HCT116 (cell line): ENCODE measurements around the gene SLC41A3. TPM values are rescaled to one million over a fixed set of nuclear protein-coding genes. Genes with fewer than 3 reads are reported as not detected.

Experiments used
- ATAC-seq: fragments of 200-7000 bp; cut with Tn5 transposase; 2 replicates; pipeline ENCODE4 v1.9.1; 2020; ENCODE audit warnings: mild to moderate bottlenecking, moderate library complexity
- BruUV-seq: library from RNA; stranded (reverse); fragments of 400-500 nt; replicated peaks from 2 replicates; lab custom pipeline; 2021; lab: Mats Ljungman, UMichigan
- CTCF ChIA-PET: fragments of 300-600 bp; sonication (Branson Sonifier 250); formaldehyde crosslinking; loops from one replicate; lab custom pipeline; 2021; ENCODE audit warnings: antibody characterized with exemption; lab: Charles Lee
- POLR2A ChIA-PET: fragments of 300-600, 350-600 bp; sonication (Branson Sonifier 250); formaldehyde crosslinking; loops from one replicate; lab custom pipeline; 2021; ENCODE audit warnings: antibody characterized with exemption; lab: Charles Lee
- RAD21 ChIA-PET, 2 experiments: fragments of 300-600 bp; sonication (Branson Sonifier 250); formaldehyde crosslinking; loops; one replicate each; lab custom pipeline; 2023; ENCODE audit warnings: low total read pairs in 2 of 2; ENCODE audit not compliant: uncharacterized antibody in 2 of 2, unreplicated experiment in 2 of 2, low non-redundant PET in 1 of 2; lab: Charles Lee
- DNase-seq: peaks from one replicate; pipeline ENCODE4 v3.0.0-alpha.2; 2010; ENCODE audit warnings: low read depth, low spot score
- H2AFZ ChIP-seq: fragments of 200-600 bp; shearing (Covaris generic), sonication (generic); 2 replicates; pipeline ENCODE4 v1.6.1; 2017; ENCODE audit warnings: low read depth, mixed run types, mixed read lengths, antibody characterized with exemption, low read length; ENCODE audit not compliant: poor library complexity, severe bottlenecking
- H3K27ac ChIP-seq: 2 replicates; pipeline ENCODE4 v1.5.1; 2012; ENCODE audit warnings: low read depth, low read length
- H3K27me3 ChIP-seq: fragments of 200-600 bp; sonication (generic); 2 replicates; pipeline ENCODE4 v1.6.1; 2016; ENCODE audit warnings: mixed run types, low read length, mixed read lengths; ENCODE audit not compliant: insufficient read depth
- H3K36me3 ChIP-seq, 2 experiments: fragments of 200-500 bp in 1 of 2; fragments of 200-600 bp in 1 of 2; sonication (Bioruptor generic) in 1 of 2; sonication (generic) in 1 of 2; 2 replicates each; pipeline versions ENCODE4 v1.5.1 to v1.6.1; 2014 to 2016; ENCODE audit warnings: low read length in 2 of 2, inconsistent platforms in 1 of 2, mixed read lengths in 1 of 2, mixed run types in 1 of 2; ENCODE audit not compliant: insufficient read depth in 2 of 2, control insufficient read depth in 1 of 2
- H3K4me1 ChIP-seq, 2 experiments: fragments of 200-600 bp in 1 of 2; sonication (generic) in 1 of 2; 2 replicates each; pipeline versions ENCODE4 v1.5.1 to v1.6.1; 2012 to 2017; ENCODE audit warnings: low read length in 2 of 2, inconsistent platforms in 1 of 2, mild to moderate bottlenecking in 1 of 2, mixed read lengths in 1 of 2, mixed run types in 1 of 2, moderate library complexity in 1 of 2; ENCODE audit not compliant: insufficient read depth in 2 of 2, control insufficient read depth in 1 of 2
- H3K4me2 ChIP-seq: fragments of 200-600 bp; sonication (generic); 2 replicates; pipeline ENCODE4 v1.6.1; 2017; ENCODE audit warnings: mixed run types, low read length, mixed read lengths
- H3K4me3 ChIP-seq, 2 experiments: fragments of 200-600 bp in 1 of 2; sonication (generic) in 1 of 2; replicated peaks in 1 of 2; 2 replicates each; pipeline ENCODE4 v1.5.1; 2011 to 2016; ENCODE audit warnings: low read length in 2 of 2, control low read depth in 1 of 2, low read depth in 1 of 2, mild to moderate bottlenecking in 1 of 2, mixed read lengths in 1 of 2, mixed run types in 1 of 2
- H3K79me2 ChIP-seq: fragments of 200-600 bp; sonication (generic); 2 replicates; pipeline ENCODE4 v1.6.1; 2017; ENCODE audit warnings: mild to moderate bottlenecking, mixed run types, low read length, moderate library complexity, mixed read lengths; ENCODE audit not compliant: insufficient read depth
- H3K9ac ChIP-seq: fragments of 200-600 bp; sonication (generic); 2 replicates; pipeline ENCODE4 v1.6.1; 2016; ENCODE audit warnings: low read length, mixed read lengths
- H3K9me2 ChIP-seq: fragments of 200-600 bp; sonication (generic), shearing (Covaris generic); 2 replicates; pipeline ENCODE4 v1.6.1; 2017; ENCODE audit warnings: mixed run types, mild to moderate bottlenecking, moderate library complexity; ENCODE audit not compliant: insufficient read depth
- H3K9me3 ChIP-seq, 2 experiments: fragments of 200-500 bp in 1 of 2; fragments of 200-600 bp in 1 of 2; sonication (Bioruptor generic) in 1 of 2; sonication (generic) in 1 of 2; 2 replicates each; pipeline ENCODE4 v1.6.1; 2014 to 2017; ENCODE audit warnings: low read length in 2 of 2, mixed read lengths in 2 of 2, inconsistent platforms in 1 of 2, low read depth in 1 of 2, mild to moderate bottlenecking in 1 of 2, mixed run types in 1 of 2, moderate library complexity in 1 of 2; ENCODE audit not compliant: control insufficient read depth in 1 of 2, insufficient read depth in 1 of 2
- H4K20me1 ChIP-seq: fragments of 200-600 bp; sonication (generic), shearing (Covaris generic); 2 replicates; pipeline ENCODE4 v1.6.1; 2017; ENCODE audit warnings: mixed run types, mild to moderate bottlenecking, moderate library complexity; ENCODE audit not compliant: insufficient read depth
- CBX3 ChIP-seq: IDR thresholded peaks from 2 replicates; pipeline ENCODE4 v1.6.1; 2012; ENCODE audit warnings: low read depth
- CEBPB ChIP-seq: IDR thresholded peaks from 2 replicates; pipeline ENCODE4 v1.6.1; 2012; ENCODE audit warnings: low read depth
- EGR1 ChIP-seq: IDR thresholded peaks from 2 replicates; pipeline ENCODE4 v1.6.1; 2012; ENCODE audit warnings: low read depth
- ELF1 ChIP-seq: IDR thresholded peaks from 2 replicates; pipeline ENCODE4 v1.6.1; 2012; ENCODE audit warnings: low read depth, borderline replicate concordance
- EZH2phosphoT487 ChIP-seq: fragments of 200-600 bp; IDR thresholded peaks from 2 replicates; pipeline ENCODE4 v1.6.1; 2018; ENCODE audit warnings: antibody characterized with exemption, borderline replicate concordance
- FOSL1 ChIP-seq: IDR thresholded peaks from 2 replicates; pipeline ENCODE4 v1.6.1; 2012; ENCODE audit warnings: low read depth
- JUND ChIP-seq: IDR thresholded peaks from 2 replicates; pipeline ENCODE4 v1.6.1; 2012
- POLR2A ChIP-seq: IDR thresholded peaks from 2 replicates; pipeline ENCODE4 v1.7.0; 2011; ENCODE audit warnings: borderline replicate concordance; ENCODE audit not compliant: insufficient read depth, insufficient read length; ENCODE audit errors: extremely low read depth
- POLR2AphosphoS5 ChIP-seq: IDR thresholded peaks from 2 replicates; pipeline ENCODE4 v1.6.1; 2011; ENCODE audit warnings: mild to moderate bottlenecking, low read depth, low read length, moderate library complexity
- RAD21 ChIP-seq: IDR thresholded peaks from 2 replicates; pipeline ENCODE4 v1.6.1; 2012; ENCODE audit warnings: low read depth, mild to moderate bottlenecking
- SP1 ChIP-seq: IDR thresholded peaks from 2 replicates; pipeline ENCODE4 v1.6.1; 2012; ENCODE audit warnings: low read depth
- SRF ChIP-seq: IDR thresholded peaks from 2 replicates; pipeline ENCODE4 v1.6.1; 2012; ENCODE audit warnings: low read depth
- TCF7L2 ChIP-seq: IDR thresholded peaks from 2 replicates; pipeline ENCODE4 v1.7.0; 2011; ENCODE audit warnings: borderline replicate concordance, inconsistent platforms; ENCODE audit not compliant: insufficient read depth, insufficient read length; ENCODE audit errors: extremely low read depth
- ZFX ChIP-seq: fragments of 450-650 bp; IDR thresholded peaks from 2 replicates; pipeline ENCODE4 v1.6.1; 2017
- ZNF274 ChIP-seq: fragments of 200-500 bp; sonication (Bioruptor generic); IDR thresholded peaks from 2 replicates; pipeline ENCODE4 v1.6.1; 2014; ENCODE audit warnings: mild to moderate bottlenecking, low read depth, low read length, inconsistent platforms
- intact Hi-C: fragments of 100-400 bp; cut with micrococcal nuclease; formaldehyde crosslinking; loops from 2 replicates; pipeline ENCODE4 v1.10.0; 2022
- total RNA-seq: library from RNA; stranded (reverse); gene quantifications from one replicate; pipeline ENCODE4 v1.2.1, GENCODE V29; 2021; ENCODE audit not compliant: unreplicated experiment
- TF ChIP-seq, protein P1 (sequence below): IDR thresholded peaks from 2 replicates; pipeline ENCODE4 v1.6.1; 2012; ENCODE audit warnings: low read depth
- TF ChIP-seq, protein P2 (sequence below): IDR thresholded peaks from 2 replicates; pipeline ENCODE4 v1.6.1; 2012

The SLC41A3 gene
- total RNA-seq, 1 experiment from 2014 or later: 45.9 TPM

DNA sequence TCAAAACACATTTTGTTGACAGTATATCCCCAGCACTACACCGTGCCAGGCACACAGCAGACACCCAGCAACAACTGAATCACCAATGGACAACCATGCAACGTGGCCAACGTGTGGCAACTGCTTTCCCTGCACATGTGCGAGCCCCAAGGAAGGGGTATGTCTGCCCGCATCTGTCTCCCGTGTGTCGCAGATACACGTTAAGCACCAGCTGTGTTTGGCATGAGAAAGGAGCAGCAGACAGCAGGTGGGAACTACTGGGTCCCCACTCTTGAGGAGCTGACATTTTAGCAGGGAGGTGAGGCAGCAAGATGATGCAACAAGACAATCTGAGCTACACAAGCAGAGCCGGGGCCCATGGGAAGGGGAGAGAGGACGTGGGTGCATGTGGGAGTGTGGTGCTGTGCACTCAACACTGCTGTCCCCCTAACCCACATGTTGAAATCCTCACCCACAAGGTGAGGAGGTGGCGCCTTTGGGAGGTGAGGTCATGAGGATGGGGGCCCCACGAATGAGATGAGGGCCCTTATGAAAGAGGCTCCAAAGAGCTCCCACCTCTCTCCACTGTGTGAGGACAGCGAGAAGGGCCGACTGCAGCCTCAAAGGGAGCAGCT lies 58.7 kb downstream of the SLC41A3 start:
- Histone ChIP-seq H3K27ac (no peak overlapping the region), H3K4me2 (no peak overlapping the region), H3K27me3 (no peaks in the 10 kb centered on the region), H3K36me3 (0 out of 4 replicates have a peak, but pooled peaks cover 0 to 5% of the 10 kb centered on the region in 2 experiments), H4K20me1 (no peaks in the 10 kb centered on the region), H3K9me2 (no peaks in the 10 kb centered on the region), H3K4me1 (no peaks in the 10 kb centered on the region), H2AFZ (no peak overlapping the region), H3K9ac (no peak overlapping the region), H3K4me3 (no peak overlapping the region), H3K79me2 (no peaks in the 10 kb centered on the region), H3K9me3 (peaks cover 7 to 11% of the 10 kb centered on the region in 2 experiments; a peak in 2 of 4 replicates)
- no peak for TF ChIP-seq RAD21
- no peak for TF ChIP-seq FOSL1
- TF ChIP-seq SP1: no peak
- no peak for TF ChIP-seq TCF7L2
- no peak for TF ChIP-seq JUND
- TF ChIP-seq ELF1: no peak
- TF ChIP-seq EGR1: no peak
- no peak for TF ChIP-seq ZNF274
- no peak for TF ChIP-seq CEBPB
- TF ChIP-seq ZFX: no peak
- no peak for TF ChIP-seq EZH2phosphoT487
- no peak for TF ChIP-seq POLR2AphosphoS5
- TF ChIP-seq, protein P1, sequence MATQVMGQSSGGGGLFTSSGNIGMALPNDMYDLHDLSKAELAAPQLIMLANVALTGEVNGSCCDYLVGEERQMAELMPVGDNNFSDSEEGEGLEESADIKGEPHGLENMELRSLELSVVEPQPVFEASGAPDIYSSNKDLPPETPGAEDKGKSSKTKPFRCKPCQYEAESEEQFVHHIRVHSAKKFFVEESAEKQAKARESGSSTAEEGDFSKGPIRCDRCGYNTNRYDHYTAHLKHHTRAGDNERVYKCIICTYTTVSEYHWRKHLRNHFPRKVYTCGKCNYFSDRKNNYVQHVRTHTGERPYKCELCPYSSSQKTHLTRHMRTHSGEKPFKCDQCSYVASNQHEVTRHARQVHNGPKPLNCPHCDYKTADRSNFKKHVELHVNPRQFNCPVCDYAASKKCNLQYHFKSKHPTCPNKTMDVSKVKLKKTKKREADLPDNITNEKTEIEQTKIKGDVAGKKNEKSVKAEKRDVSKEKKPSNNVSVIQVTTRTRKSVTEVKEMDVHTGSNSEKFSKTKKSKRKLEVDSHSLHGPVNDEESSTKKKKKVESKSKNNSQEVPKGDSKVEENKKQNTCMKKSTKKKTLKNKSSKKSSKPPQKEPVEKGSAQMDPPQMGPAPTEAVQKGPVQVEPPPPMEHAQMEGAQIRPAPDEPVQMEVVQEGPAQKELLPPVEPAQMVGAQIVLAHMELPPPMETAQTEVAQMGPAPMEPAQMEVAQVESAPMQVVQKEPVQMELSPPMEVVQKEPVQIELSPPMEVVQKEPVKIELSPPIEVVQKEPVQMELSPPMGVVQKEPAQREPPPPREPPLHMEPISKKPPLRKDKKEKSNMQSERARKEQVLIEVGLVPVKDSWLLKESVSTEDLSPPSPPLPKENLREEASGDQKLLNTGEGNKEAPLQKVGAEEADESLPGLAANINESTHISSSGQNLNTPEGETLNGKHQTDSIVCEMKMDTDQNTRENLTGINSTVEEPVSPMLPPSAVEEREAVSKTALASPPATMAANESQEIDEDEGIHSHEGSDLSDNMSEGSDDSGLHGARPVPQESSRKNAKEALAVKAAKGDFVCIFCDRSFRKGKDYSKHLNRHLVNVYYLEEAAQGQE: no peak
- no peak for TF ChIP-seq POLR2A
- TF ChIP-seq SRF: no peak
- no peak for TF ChIP-seq CBX3
- TF ChIP-seq, protein P2, sequence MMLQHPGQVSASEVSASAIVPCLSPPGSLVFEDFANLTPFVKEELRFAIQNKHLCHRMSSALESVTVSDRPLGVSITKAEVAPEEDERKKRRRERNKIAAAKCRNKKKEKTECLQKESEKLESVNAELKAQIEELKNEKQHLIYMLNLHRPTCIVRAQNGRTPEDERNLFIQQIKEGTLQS: no peak
- ChIA-PET RAD21 (no interaction called here), POLR2A (no interaction called here), CTCF (no interaction called here)
- ATAC-seq: no peak
- no TSS peak for BruUV-seq
- intact Hi-C loops: no loop called here
- no peak for DNase-seq
